GM12878 (cell line): Measurements from ENCODE around the gene EXO1.

Experiments used
- ASH2L ChIP-seq: fragments of 300-600, 200-600 bp; sonication (generic); IDR thresholded peaks from 2 replicates; pipeline ENCODE4 v1.6.1; 2017; ENCODE audit warnings: low read depth, mild to moderate bottlenecking, borderline replicate concordance
- CBFB ChIP-seq: IDR thresholded peaks from 2 replicates; pipeline ENCODE4 v1.6.1; 2016; ENCODE audit warnings: antibody characterized with exemption, low read depth
- CTCF ChIP-seq, 3 experiments: IDR thresholded peaks in 2 of 3; conservative IDR thresholded peaks in 1 of 3; 2 replicates each; pipeline ENCODE4 v1.5.1; 2011; ENCODE audit warnings: low read depth in 3 of 3, low read length in 3 of 3, mild to moderate bottlenecking in 3 of 3, control low read depth in 2 of 3, moderate library complexity in 2 of 3, inconsistent platforms in 1 of 3, mixed read lengths in 1 of 3; ENCODE audit not compliant: control insufficient read depth in 2 of 3, insufficient read depth in 1 of 3; ENCODE audit errors: extremely low read depth in 1 of 3
- EP300 ChIP-seq, 2 experiments: fragments of 150-350 bp in 1 of 2; IDR thresholded peaks; 2 replicates each; pipeline ENCODE4 v1.6.1; 2011 to 2012; ENCODE audit warnings: low read depth in 2 of 2, low read length in 2 of 2, borderline replicate concordance in 1 of 2, improper control_type of control experiment in 1 of 2, inconsistent platforms in 1 of 2; ENCODE audit not compliant: control insufficient read depth in 1 of 2
- EZH2 ChIP-seq: IDR thresholded peaks from 2 replicates; pipeline ENCODE4 v1.6.1; 2012; ENCODE audit warnings: low read depth, mild to moderate bottlenecking, control low read depth, inconsistent platforms, low read length, borderline replicate concordance; ENCODE audit not compliant: control insufficient read depth
- JUND ChIP-seq: IDR thresholded peaks from 2 replicates; pipeline ENCODE4 v1.6.1; 2012; ENCODE audit warnings: low read depth, mild to moderate bottlenecking, low read length, improper control_type of control experiment, moderate library complexity
- RAD21 ChIP-seq: IDR thresholded peaks from 2 replicates; pipeline ENCODE4 v1.6.1; 2011; ENCODE audit warnings: mild to moderate bottlenecking, low read depth, low read length, moderate library complexity; ENCODE audit not compliant: insufficient read depth
- REST ChIP-seq: IDR thresholded peaks from 2 replicates; pipeline ENCODE4 v1.6.1; 2012; ENCODE audit warnings: mild to moderate bottlenecking, low read depth, low read length
- TCF7 ChIP-seq: IDR thresholded peaks from 2 replicates; pipeline ENCODE4 v1.6.1; 2014; ENCODE audit warnings: antibody characterized with exemption, borderline replicate concordance
- ZBTB33 ChIP-seq: fragments of 450-650 bp; IDR thresholded peaks from 2 replicates; pipeline ENCODE4 v1.6.1; 2017; ENCODE audit warnings: mild to moderate bottlenecking

GRCh38 chr1:241932845-241933244 is 84.8 kb downstream of the EXO1 start:
- TF ChIP-seq CTCF (IDR thresholded peaks at IDR 0.05 in 2 of 3, conservative IDR thresholded peaks at IDR 0.05 in 1 of 3; ENCODE audit: control insufficient read depth in 2 of 3, extremely low read depth in 1 of 3, insufficient read depth in 1 of 3, low read depth in 3 of 3, low read length in 3 of 3) (no peak), ASH2L (no peak), REST (no peak), JUND (no peak), EP300 (IDR thresholded peaks at IDR 0.05; ENCODE audit: borderline replicate concordance in 1 of 2, control insufficient read depth in 1 of 2, low read depth in 2 of 2, low read length in 2 of 2) (no peak), ZBTB33 (no peak), RAD21 (no peak), TCF7 (no peak), CBFB (no peak), EZH2 (no peak)
